ENCODE data around the gene TBPL2.
"Not testable (repeated sequence)": the region's sequence is repeated elsewhere in the genome, so short reads cannot be mapped to it uniquely, and the experiment has no call there.

TBPL2 gene

DNA sequence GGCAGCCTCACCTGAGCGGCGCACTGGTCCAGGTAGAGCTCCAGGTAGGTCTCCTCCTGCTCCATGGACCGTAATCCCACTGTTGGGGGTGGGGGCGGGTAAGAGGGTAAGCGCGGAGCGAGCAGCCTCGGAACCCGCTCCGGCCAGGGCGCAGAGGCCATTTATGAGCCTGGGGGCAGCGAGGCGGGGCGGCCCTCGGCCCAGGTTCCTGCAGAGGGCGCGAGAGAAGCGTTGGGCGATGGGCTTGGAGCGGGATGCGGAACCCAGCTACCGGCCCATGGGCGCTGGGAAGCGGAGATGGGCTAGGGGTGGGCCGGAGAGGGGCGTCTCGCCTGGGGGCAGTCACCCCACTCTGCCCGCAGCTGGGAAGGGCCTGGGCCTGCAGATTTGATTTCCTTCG is at the start of gene TBPL2:
TSS of gene TBPL2 (minus strand) at position 232 of the 400 bp plus-strand sequence. CDS start at position 65, 167 bp downstream.
- DNase-seq (ENCODE audit: low read depth): no peak

- no peak for DNase-seq (ENCODE audit: low read depth)
These were observed 47.8 kb upstream of the TBPL2 start for GRCh38 chr14:55488204-55488603.

DNA sequence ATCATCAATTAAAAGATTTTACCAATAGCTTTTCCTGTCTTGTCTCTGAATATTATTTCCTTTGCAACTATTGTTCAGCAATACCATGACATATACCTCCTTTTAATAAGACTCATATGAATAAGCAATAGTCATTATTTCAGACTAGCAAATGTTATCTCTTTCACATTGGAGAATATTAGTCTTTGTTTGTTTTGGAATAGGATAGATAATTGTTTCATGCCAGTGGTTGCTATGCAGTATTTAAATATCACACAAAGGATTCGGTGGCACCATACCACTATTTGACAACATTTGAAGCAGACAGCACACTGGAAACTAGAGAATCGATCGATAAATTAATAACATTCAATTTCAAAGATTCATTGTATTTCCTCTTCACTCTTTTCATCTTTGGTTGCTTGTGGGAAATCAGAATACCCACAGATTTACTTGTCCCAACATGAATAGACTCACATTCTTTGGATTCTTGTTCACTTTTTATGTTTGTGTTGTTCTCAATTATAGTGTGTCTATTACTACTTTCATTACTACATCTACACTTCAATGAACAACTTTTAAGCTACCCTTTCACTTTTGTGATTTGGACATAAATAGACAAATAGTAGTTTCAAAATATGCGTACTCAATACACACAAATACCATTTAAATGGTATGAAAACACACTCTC is 42.7 kb upstream of the TBPL2 start:
- no peak for DNase-seq (ENCODE audit: low read depth)

- DNase-seq (ENCODE audit: low read depth): no peak
These were observed 41.4 kb upstream of the TBPL2 start for GRCh38 chr14:55481769-55482168.

DNA sequence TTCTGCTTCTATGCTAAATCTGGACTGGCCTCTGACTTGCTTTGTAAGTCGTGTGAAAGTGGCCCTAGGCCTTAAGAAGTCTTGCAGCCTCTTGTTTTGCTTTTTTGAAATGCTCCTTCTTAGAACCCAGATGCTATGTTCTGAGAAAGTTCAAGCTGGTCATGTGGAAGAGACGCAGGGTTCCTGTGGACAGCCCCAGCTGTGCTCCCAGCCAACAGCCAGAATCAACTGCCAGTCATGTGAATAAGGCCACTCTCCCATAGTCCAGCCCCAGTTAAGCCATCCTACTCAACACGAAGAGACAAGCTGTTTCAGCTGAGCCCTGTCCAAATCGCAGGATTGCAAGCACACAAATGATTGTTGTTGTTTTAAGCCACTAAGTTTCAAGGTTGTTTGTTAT is 37.3 kb upstream of the TBPL2 start:
- no peak for DNase-seq (ENCODE audit: low read depth)

DNA sequence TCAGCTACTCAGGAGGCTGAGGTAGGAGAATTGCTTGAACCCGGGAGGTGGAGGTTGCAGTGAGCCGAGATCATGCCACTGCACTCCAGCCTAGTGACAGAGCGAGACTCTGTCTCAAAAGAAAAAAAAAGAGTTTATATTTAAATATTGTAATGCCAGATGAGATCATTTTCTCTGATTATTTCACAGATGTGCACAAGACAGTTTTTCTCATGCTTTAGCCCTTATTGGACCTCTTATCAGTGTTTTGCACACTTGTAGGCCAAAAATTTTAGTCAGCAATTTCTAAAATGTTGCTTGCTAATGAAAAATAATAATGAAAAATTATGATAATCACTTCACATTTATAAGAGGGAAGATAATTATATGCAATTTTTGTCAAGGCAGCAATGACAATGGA is 36.0 kb upstream of the TBPL2 start:
- not testable (repeated sequence) for DNase-seq (ENCODE audit: low read depth)

GRCh38 chr14:55473786-55474185 is 33.4 kb upstream of the TBPL2 start:
- no peak for DNase-seq (ENCODE audit: low read depth)

DNA sequence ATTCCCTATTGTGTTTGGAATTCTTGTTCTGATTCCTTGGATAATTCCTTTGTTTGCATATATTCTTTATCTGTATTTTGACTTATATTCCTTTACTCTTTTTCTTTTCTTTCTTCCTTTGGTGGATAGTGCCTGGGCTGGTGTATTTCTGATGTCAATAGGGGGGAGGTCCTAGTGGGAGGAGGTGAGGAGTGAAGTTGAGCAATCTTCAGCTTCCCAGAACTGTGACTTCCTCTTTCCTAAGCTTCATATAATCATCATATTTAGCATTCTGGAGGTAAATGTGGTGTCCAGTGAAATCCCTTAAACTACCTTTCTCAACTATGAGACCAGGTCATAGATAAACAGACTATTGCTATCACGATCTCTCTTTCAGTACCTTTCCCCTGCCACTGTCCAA is 29.6 kb upstream of the TBPL2 start:
- DNase-seq (ENCODE audit: low read depth): no peak

DNA sequence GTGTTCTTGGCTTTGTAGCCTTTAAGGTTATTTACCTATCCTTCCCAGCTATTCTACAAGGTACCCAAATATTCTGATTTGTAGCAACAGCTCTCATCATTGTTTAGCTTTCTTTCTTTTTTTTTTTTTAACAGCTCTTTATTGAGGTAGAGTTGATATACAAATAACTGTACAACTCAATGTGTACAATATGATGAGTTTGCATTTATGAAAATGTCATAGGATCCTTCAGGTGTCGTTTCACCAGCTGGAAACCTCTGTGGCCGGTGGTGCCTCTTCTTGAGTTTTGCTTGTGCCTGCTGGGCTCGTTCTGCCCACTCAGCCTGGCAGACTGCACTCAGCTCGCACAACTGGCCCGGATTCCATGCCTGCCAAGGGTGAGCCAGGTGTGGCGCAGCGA is 26.9 kb upstream of the TBPL2 start:
- DNase-seq (ENCODE audit: low read depth): no peak

DNA sequence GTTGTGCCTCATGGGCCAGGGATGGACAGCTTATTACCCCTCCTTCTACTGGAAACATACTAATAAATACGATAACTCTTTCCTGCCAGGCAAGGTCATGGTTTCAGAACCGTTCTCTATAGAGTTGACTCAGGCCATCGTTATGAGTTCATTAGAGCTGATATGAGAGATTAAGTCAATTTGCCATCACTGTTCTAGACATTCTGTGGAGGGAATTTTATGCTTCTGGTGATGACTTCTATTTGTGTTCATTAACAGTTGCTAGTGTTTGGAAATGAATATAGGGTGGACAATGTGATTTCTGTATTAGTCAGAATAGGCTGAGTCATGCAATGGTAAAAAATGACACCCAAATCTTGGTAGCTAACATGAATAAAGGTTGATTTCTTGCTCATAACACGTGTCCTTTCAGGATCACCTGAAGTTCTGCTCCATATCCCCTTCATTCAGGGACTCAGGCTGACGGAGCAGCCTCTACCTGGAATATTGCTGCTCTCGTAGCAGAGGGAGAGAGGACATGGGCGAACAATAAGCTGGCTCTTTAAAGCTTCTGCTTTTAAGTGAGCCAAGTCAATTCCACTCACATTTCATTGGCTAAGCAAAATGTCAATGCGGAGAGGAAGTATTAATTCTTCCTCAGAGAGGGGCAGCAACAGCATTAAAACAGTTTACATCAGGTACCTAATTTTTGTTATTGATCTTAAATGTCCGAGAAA is 18.5 kb upstream of the TBPL2 start:
- no peak for DNase-seq (ENCODE audit: low read depth)

GRCh38 chr14:55457496-55457895 is 17.1 kb upstream of the TBPL2 start:
- DNase-seq (ENCODE audit: low read depth): no peak

DNA sequence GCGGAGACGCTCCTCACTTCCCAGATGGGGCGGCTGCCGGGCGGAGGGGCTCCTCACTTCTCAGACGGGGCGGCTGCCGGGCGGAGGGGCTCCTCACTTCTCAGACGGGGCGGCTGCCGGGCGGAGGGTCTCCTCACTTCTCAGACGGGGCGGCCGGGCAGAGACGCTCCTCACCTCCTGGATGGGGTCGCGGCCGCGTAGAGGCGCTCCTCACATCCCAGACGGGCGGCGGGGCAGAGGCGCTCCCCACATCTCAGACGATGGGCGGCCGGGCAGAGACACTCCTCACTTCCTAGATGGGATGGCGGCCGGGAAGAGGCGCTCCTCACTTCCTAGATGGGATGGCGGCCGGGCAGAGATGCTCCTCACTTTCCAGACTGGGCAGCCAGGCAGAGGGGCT is 16.0 kb upstream of the TBPL2 start:
- DNase-seq (ENCODE audit: low read depth): not testable (repeated sequence)

- no peak for DNase-seq (ENCODE audit: low read depth)
These were observed 14.0 kb upstream of the TBPL2 start for GRCh38 chr14:55454264-55455002.

DNA sequence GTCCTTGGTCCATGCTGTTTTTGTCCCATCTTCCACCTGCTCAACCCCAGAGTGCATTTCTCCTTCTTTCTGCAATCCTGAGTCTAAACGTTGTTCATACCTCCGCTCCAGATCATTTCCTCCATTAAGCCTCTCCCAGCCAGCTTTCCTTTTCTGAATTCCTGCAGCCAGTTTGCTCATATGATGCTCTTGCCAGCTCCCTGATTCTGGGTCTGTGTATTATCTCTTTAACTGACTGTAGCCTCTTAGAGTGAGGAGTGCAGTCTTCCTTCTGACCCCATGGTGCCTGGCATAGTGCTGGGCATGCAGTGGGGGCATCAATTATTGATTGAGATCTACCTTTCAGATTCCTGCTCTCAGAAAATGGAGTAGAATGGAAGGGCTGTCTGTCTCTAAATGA is 11.5 kb upstream of the TBPL2 start:
- DNase-seq (ENCODE audit: low read depth): no peak

GRCh38 chr14:55451398-55451797 is 11.0 kb upstream of the TBPL2 start:
- DNase-seq (ENCODE audit: low read depth): no peak

DNA sequence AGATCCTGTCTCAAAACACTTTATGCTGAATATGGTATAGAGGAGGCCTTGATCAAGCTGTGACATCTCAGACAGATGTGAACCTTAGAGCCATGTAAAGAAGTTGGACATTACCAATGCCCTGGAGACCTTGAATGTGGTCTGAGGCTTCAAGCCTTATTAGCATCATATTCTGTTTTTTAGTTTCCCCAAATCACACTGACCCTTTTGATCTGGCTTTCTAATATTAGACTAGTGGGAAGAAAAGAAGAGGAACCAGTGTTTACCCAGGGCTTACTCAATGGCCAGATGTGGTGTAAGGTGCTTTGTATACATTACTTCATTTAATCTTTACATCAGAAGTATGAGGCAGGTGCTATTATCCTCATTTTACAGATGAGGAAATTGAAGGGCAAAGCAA is 10.6 kb upstream of the TBPL2 start:
- DNase-seq (ENCODE audit: low read depth): no peak

GRCh38 chr14:55450539-55450938 is 10.1 kb upstream of the TBPL2 start:
- DNase-seq (ENCODE audit: low read depth): no peak

DNA sequence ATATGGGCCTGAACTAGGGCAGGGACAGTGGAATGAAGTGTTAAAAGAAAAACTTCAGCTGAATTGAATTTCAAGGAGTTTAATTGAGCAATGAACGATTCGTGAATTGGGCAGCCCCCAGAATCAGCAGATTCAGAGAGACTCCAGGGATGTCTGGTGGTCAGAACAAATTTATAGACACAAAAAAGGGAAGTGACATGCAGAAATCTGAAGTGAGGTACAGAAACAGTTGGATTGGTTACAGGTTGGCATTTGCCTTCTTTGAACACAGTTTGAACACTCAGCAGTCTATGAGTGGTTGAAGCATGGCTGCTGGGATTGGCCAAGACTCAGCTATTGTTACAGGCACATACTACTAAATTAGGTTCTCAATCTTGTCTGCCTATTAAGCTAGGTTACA is 9.7 kb upstream of the TBPL2 start:
- no peak for DNase-seq (ENCODE audit: low read depth)

- no peak for DNase-seq (ENCODE audit: low read depth)
These were observed 8.7 kb upstream of the TBPL2 start for GRCh38 chr14:55449116-55449515.

DNA sequence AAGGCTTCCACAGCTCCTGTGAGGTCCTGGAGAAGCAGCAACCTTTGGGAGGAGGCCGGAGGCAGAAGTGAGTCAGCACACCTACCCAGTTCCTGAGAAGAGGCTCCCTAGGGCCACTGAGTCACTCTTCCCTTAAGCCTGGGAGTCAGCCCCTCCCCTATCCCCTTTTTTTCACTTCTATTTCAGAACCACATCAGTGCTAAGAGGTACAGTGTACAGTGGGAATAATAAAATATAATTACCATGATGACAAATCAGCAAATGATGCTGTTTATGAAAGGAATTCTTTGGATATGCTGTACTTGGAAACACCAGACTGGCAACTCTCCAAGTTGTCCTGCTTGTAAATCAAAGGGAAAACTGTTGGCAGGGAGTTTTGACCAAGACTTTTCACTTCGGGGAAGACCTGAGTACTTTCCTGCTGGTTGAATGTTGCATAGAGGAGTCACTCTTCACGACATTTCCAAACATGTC is 7.8 kb upstream of the TBPL2 start:
- DNase-seq (ENCODE audit: low read depth): no peak

DNA sequence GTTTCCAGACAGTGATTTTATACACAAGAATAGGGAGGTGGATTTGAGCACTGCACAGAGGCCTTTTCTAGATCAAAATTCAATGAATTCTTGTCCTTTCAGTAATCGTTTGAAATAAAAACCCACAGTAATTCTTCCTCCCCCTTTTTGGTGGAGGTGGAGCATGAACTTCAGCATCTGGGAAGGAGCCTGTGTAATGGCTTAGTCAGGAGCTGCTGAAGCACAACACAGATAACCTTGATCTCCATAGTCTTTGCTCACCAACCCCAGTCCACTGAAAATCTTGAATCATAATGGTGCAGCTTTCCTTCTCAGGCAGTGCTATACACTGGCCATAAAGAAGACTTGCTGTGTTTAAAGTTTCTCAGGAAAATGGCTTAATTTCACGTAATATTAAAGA is 6.4 kb upstream of the TBPL2 start:
- DNase-seq (ENCODE audit: low read depth): no peak

GRCh38 chr14:55446127-55446736 is 5.8 kb upstream of the TBPL2 start:
- DNase-seq (ENCODE audit: low read depth): peak; percentile 31

- DNase-seq (ENCODE audit: low read depth): no peak
These were observed 870 bp upstream of the TBPL2 start for GRCh38 chr14:55441286-55441685.
